K562 (cell line): ENCODE data around the gene IFRD1. TPM values are rescaled to one million over a fixed set of nuclear protein-coding genes. Genes with fewer than 3 reads are reported as not detected.

Experiments used
- CSDE1 ChIP-seq, 2 experiments: fragments of 450-650 bp; IDR thresholded peaks; 2 replicates each; pipeline ENCODE4 v1.6.1; 2016; ENCODE audit warnings: mild to moderate bottlenecking in 1 of 2
- DDX20 ChIP-seq: fragments of 450-650 bp; IDR thresholded peaks from 2 replicates; pipeline ENCODE4 v1.6.1; 2016; ENCODE audit warnings: missing genetic modification characterization, low read depth, mild to moderate bottlenecking, missing compliant biosample characterization, moderate library complexity
- FOXA1 ChIP-seq: fragments of 450-650 bp; IDR thresholded peaks from 2 replicates; pipeline ENCODE4 v1.6.1; 2016; ENCODE audit warnings: mild to moderate bottlenecking, borderline replicate concordance
- GTF2E2 ChIP-seq: fragments of 200-800 bp; sonication (Bioruptor generic); IDR thresholded peaks from 2 replicates; pipeline ENCODE4 v1.6.1; 2016; ENCODE audit warnings: missing genetic modification characterization, missing compliant biosample characterization
- KDM5B ChIP-seq: fragments of 200-600 bp; sonication (generic); IDR thresholded peaks from 2 replicates; pipeline ENCODE4 v1.6.1; 2012; ENCODE audit warnings: low read depth, mild to moderate bottlenecking, moderate library complexity, low read length, control low read depth, inconsistent platforms; ENCODE audit not compliant: insufficient replicate concordance
- KLF16 ChIP-seq: IDR thresholded peaks from 2 replicates; pipeline ENCODE4 v1.6.1; 2016; ENCODE audit warnings: antibody characterized with exemption
- MYC ChIP-seq, 2 experiments: fragments of 250-450 bp in 1 of 2; sonication (Bioruptor Pico) in 1 of 2; IDR thresholded peaks; 2 replicates each; pipeline versions ENCODE4 v1.5.1 to v1.6.1; 2012 to 2021; ENCODE audit warnings: low read depth in 2 of 2, borderline replicate concordance in 1 of 2, improper control_type of control experiment in 1 of 2, low read length in 1 of 2, mild to moderate bottlenecking in 1 of 2, moderate library complexity in 1 of 2
- PURB ChIP-seq: sonication (generic); formaldehyde crosslinking; IDR thresholded peaks from 2 replicates; pipeline ENCODE4 v1.9.0; 2021; ENCODE audit warnings: low read depth, mild to moderate bottlenecking, missing genetic modification reagents
- RFX7 ChIP-seq: fragments of 250-450 bp; sonication (Bioruptor Pico); IDR thresholded peaks from 2 replicates; pipeline ENCODE4 v1.5.1; 2021; ENCODE audit warnings: mild to moderate bottlenecking
- SETDB1 ChIP-seq: IDR thresholded peaks from one replicate; pipeline ENCODE4 v1.6.1; 2012; ENCODE audit warnings: low read length, control low read depth, inconsistent platforms
- TOE1 ChIP-seq, 2 experiments: fragments of 450-650 bp in 1 of 2; sonication (generic) in 1 of 2; formaldehyde crosslinking in 1 of 2; IDR thresholded peaks; 2 replicates each; pipeline versions ENCODE4 v1.7.1 to v1.8.0; 2016 to 2022; ENCODE audit warnings: borderline replicate concordance in 2 of 2, mild to moderate bottlenecking in 2 of 2, antibody characterized with exemption in 1 of 2, inconsistent platforms in 1 of 2, low read depth in 1 of 2, missing genetic modification reagents in 1 of 2, moderate library complexity in 1 of 2
- ZC3H8 ChIP-seq: fragments of 450-650 bp; IDR thresholded peaks from 2 replicates; pipeline ENCODE4 v1.6.1; 2017
- polyA plus RNA-seq, 8 experiments: library from polyadenylated mRNA; depleted of rRNA in 4 of 8; stranded (reverse) in 5 of 8; unstranded in 3 of 8; fragments of >200 nt; fragmentation: Nextera tagmentation in 2 of 8; fragmentation: Illumina TruSeq in 1 of 8; extraction: Ambion mirVana in 2 of 8; extraction: Trizol in 1 of 8; gene quantifications; 2 replicates each; pipeline versions ENCODE4 v1.2.1 to v1.2.3, GENCODE V29; 2011 to 2014; ENCODE audit warnings: inconsistent platforms in 1 of 8, missing spikeins in 1 of 8
- total RNA-seq, 7 experiments: library from RNA; depleted of rRNA in 6 of 7; stranded (reverse); fragments of >200 nt in 6 of 7; fragmentation: Illumina TruSeq in 2 of 7; extraction: Trizol in 2 of 7; gene quantifications; 2 replicates each; pipeline versions ENCODE4 v1.2.1 to v1.2.3, GENCODE V29; 2011 to 2021; ENCODE audit warnings: low replicate concordance in 1 of 7
- TF ChIP-seq, protein P1 (sequence below): fragments of 450-650 bp; IDR thresholded peaks from 2 replicates; pipeline ENCODE4 v1.6.1; 2017; ENCODE audit warnings: antibody characterized with exemption, mild to moderate bottlenecking
- TF ChIP-seq, protein P2 (sequence below): fragments of 250-450 bp; sonication (Bioruptor Pico); IDR thresholded peaks from 2 replicates; pipeline ENCODE4 v1.8.0; 2022; ENCODE audit warnings: inconsistent platforms, mild to moderate bottlenecking, moderate library complexity, borderline replicate concordance
- TF ChIP-seq, protein P3 (sequence below): fragments of 250-450 bp; sonication (Bioruptor Pico); IDR thresholded peaks from 2 replicates; pipeline ENCODE4 v1.8.0; 2021; ENCODE audit warnings: borderline replicate concordance, mild to moderate bottlenecking, moderate library complexity; ENCODE audit not compliant: poor library complexity, severe bottlenecking
- TF ChIP-seq, protein P4 (sequence below): sonication (generic); formaldehyde crosslinking; IDR thresholded peaks from 2 replicates; pipeline ENCODE4 v1.8.1; 2023; ENCODE audit warnings: mild to moderate bottlenecking, missing genetic modification reagents
- TF ChIP-seq, protein P5 (sequence below): fragments of 450-650 bp; IDR thresholded peaks from 2 replicates; pipeline ENCODE4 v1.7.0; 2016; ENCODE audit warnings: borderline replicate concordance

The IFRD1 gene
- total and polyA plus RNA-seq, 9 of the 15 experiments (the other 6 are each of a cell fraction or from before 2014, with no cell fraction given), result 27.6 to 81.8 (median 68.1) TPM

DNA sequence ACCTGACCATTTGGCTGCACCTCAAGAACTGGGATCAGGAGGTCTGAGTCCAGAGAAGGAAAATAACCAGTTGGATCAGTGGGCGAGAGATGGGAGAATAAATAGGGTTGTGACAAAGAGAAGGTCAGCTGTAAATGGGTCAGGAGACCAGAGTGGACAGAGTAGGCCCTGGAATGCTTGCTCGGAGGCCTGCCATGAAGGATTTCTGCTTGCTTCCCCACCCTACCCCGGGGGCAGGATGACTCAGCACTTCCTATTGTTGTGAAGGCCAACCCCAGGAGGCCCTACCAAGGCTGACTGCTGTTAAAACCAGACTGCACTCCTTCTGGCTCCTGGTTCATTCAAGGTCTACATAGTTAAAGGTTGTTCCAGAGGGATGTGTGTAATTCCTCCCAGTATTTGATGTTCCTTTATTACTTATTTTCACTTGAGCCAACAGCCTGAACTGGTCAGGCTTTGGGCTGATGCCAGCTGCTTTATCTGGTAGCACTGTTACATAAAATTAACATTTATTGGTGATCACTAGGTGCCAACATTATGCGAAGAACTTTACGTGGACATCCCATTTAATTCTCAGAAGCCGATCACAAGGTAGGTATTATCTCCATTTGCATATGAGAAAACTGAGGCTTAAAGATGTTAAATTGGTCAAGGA lies 27.3 kb upstream of the IFRD1 start (continued):
- TF ChIP-seq CSDE1 (IDR thresholded peaks at IDR 0.05) (no peak), KDM5B (no peak), MYC (IDR thresholded peaks at IDR 0.05; ENCODE audit: low read depth, low read length) (no peak), MYC (CRISPR knock-in tag; IDR thresholded peaks at IDR 0.05; ENCODE audit: borderline replicate concordance, low read depth) (no peak), FOXA1 (no peak), PURB (CRISPR knock-in tag) (no peak), TOE1 (IDR thresholded peaks at IDR 0.05; ENCODE audit: borderline replicate concordance) (no peak), TOE1 (CRISPR knock-in tag; IDR thresholded peaks at IDR 0.05; ENCODE audit: borderline replicate concordance, low read depth) (no peak), GTF2E2 (tag) (no peak), KLF16 (no peak), RFX7 (CRISPR knock-in tag) (no peak), ZC3H8 (no peak), SETDB1 (no peak), DDX20 (tag) (no peak)
- TF ChIP-seq, protein P1, sequence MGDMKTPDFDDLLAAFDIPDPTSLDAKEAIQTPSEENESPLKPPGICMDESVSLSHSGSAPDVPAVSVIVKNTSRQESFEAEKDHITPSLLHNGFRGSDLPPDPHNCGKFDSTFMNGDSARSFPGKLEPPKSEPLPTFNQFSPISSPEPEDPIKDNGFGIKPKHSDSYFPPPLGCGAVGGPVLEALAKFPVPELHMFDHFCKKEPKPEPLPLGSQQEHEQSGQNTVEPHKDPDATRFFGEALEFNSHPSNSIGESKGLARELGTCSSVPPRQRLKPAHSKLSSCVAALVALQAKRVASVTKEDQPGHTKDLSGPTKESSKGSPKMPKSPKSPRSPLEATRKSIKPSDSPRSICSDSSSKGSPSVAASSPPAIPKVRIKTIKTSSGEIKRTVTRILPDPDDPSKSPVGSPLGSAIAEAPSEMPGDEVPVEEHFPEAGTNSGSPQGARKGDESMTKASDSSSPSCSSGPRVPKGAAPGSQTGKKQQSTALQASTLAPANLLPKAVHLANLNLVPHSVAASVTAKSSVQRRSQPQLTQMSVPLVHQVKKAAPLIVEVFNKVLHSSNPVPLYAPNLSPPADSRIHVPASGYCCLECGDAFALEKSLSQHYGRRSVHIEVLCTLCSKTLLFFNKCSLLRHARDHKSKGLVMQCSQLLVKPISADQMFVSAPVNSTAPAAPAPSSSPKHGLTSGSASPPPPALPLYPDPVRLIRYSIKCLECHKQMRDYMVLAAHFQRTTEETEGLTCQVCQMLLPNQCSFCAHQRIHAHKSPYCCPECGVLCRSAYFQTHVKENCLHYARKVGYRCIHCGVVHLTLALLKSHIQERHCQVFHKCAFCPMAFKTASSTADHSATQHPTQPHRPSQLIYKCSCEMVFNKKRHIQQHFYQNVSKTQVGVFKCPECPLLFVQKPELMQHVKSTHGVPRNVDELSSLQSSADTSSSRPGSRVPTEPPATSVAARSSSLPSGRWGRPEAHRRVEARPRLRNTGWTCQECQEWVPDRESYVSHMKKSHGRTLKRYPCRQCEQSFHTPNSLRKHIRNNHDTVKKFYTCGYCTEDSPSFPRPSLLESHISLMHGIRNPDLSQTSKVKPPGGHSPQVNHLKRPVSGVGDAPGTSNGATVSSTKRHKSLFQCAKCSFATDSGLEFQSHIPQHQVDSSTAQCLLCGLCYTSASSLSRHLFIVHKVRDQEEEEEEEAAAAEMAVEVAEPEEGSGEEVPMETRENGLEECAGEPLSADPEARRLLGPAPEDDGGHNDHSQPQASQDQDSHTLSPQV, result peak; percentile 67; the same call in 1 of the 2 replicates
- TF ChIP-seq, protein P2, sequence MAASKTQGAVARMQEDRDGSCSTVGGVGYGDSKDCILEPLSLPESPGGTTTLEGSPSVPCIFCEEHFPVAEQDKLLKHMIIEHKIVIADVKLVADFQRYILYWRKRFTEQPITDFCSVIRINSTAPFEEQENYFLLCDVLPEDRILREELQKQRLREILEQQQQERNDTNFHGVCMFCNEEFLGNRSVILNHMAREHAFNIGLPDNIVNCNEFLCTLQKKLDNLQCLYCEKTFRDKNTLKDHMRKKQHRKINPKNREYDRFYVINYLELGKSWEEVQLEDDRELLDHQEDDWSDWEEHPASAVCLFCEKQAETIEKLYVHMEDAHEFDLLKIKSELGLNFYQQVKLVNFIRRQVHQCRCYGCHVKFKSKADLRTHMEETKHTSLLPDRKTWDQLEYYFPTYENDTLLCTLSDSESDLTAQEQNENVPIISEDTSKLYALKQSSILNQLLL (CRISPR knock-in tag), result no peak
- TF ChIP-seq, protein P3, sequence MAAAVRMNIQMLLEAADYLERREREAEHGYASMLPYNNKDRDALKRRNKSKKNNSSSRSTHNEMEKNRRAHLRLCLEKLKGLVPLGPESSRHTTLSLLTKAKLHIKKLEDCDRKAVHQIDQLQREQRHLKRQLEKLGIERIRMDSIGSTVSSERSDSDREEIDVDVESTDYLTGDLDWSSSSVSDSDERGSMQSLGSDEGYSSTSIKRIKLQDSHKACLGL (CRISPR knock-in tag), result no peak
- TF ChIP-seq, protein P4, sequence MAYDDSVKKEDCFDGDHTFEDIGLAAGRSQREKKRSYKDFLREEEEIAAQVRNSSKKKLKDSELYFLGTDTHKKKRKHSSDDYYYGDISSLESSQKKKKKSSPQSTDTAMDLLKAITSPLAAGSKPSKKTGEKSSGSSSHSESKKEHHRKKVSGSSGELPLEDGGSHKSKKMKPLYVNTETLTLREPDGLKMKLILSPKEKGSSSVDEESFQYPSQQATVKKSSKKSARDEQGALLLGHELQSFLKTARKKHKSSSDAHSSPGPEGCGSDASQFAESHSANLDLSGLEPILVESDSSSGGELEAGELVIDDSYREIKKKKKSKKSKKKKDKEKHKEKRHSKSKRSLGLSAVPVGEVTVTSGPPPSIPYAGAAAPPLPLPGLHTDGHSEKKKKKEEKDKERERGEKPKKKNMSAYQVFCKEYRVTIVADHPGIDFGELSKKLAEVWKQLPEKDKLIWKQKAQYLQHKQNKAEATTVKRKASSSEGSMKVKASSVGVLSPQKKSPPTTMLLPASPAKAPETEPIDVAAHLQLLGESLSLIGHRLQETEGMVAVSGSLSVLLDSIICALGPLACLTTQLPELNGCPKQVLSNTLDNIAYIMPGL, result no peak
- TF ChIP-seq, protein P5, sequence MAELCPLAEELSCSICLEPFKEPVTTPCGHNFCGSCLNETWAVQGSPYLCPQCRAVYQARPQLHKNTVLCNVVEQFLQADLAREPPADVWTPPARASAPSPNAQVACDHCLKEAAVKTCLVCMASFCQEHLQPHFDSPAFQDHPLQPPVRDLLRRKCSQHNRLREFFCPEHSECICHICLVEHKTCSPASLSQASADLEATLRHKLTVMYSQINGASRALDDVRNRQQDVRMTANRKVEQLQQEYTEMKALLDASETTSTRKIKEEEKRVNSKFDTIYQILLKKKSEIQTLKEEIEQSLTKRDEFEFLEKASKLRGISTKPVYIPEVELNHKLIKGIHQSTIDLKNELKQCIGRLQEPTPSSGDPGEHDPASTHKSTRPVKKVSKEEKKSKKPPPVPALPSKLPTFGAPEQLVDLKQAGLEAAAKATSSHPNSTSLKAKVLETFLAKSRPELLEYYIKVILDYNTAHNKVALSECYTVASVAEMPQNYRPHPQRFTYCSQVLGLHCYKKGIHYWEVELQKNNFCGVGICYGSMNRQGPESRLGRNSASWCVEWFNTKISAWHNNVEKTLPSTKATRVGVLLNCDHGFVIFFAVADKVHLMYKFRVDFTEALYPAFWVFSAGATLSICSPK, result no peak
